Sigmoid colon (tissue), 4 donors: Measurements from ENCODE around the gene DEPDC4.

Experiments
- POLR2A ChIP-seq, 2 donors: fragments of 450-650 bp; IDR thresholded peaks; one replicate each; pipeline ENCODE4 v1.6.1; 2016; ENCODE audit warnings: antibody characterized with exemption in 2 of 2, mild to moderate bottlenecking in 2 of 2, moderate library complexity in 2 of 2
- POLR2AphosphoS5 ChIP-seq, 4 donors: sonication (generic); formaldehyde crosslinking; IDR thresholded peaks; one replicate each; pipeline ENCODE4 v1.6.1; 2017; ENCODE audit warnings: antibody characterized with exemption in 4 of 4
- TF ChIP-seq, protein P1 (sequence below), 4 experiments: fragments of 450-650 bp in 3 of 4; fragments of 200-600 bp in 1 of 4; IDR thresholded peaks; one replicate each; pipeline ENCODE4 v1.5.1; 2016 to 2019; ENCODE audit warnings: antibody characterized with exemption in 4 of 4, mild to moderate bottlenecking in 3 of 4, moderate library complexity in 2 of 4

DNA sequence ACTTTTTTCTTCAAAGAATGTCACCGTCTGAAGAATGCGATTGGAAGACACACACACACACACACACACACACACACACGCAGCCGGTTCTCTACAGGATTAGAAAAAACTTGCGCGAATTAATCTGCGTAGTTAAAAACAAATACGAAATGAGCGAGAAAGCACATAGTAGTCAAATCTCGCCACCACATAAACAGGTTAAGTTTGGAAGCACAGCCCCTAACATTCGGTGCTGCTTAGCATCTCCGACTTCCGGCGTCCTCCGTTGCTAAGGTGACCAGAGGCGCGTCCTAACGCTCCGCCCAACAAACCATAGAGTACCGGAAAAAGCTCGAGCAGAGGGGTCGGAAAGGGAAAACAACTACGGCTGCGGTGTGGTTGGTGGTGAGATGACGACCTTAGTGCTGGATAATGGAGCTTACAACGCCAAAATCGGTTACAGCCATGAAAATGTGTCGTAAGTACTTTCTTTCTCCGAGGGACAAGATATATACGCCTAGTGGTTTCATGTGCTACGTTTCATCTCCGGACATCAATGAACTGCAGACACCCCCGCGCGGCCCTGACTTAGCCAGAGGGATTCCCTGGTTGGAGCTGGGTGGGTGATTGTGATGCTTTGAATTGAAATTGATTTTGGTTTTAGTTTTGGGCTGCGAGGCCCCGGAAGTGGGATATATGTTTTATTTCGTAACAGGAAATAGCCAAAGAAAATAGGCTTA lies 66.3 kb downstream of the DEPDC4 start, which contains the start of gene ACTR6:
- TF ChIP-seq, protein P1, sequence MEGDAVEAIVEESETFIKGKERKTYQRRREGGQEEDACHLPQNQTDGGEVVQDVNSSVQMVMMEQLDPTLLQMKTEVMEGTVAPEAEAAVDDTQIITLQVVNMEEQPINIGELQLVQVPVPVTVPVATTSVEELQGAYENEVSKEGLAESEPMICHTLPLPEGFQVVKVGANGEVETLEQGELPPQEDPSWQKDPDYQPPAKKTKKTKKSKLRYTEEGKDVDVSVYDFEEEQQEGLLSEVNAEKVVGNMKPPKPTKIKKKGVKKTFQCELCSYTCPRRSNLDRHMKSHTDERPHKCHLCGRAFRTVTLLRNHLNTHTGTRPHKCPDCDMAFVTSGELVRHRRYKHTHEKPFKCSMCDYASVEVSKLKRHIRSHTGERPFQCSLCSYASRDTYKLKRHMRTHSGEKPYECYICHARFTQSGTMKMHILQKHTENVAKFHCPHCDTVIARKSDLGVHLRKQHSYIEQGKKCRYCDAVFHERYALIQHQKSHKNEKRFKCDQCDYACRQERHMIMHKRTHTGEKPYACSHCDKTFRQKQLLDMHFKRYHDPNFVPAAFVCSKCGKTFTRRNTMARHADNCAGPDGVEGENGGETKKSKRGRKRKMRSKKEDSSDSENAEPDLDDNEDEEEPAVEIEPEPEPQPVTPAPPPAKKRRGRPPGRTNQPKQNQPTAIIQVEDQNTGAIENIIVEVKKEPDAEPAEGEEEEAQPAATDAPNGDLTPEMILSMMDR (IDR thresholded peaks at IDR 0.05), result no peak
- peak in 1 of 2 donors; percentile 46 for TF ChIP-seq POLR2A (IDR thresholded peaks at IDR 0.05)
- peak; percentile 36 to 86 (median 82) for TF ChIP-seq POLR2AphosphoS5 (IDR thresholded peaks at IDR 0.05)
